RWPE2 (cell line): ENCODE measurements around the gene MAOB.

Source experiments
- ATAC-seq: fragments of 200-7000 bp; cut with Tn5 transposase; 3 replicates; pipeline ENCODE4 v1.9.1; 2021; ENCODE audit warnings: low read depth
- DNase-seq: peaks from one replicate; pipeline ENCODE4 v3.0.0-alpha.2; 2020; ENCODE audit warnings: low spot score
- H3K27ac ChIP-seq: fragments of 450-650 bp; 2 replicates; pipeline ENCODE4 v1.5.1; 2017; ENCODE audit warnings: mild to moderate bottlenecking; ENCODE audit not compliant: poor library complexity, severe bottlenecking
- H3K27me3 ChIP-seq: fragments of 250-450 bp; sonication (Bioruptor Pico); 2 replicates; pipeline ENCODE4 v1.5.1; 2021; ENCODE audit warnings: mild to moderate bottlenecking, moderate library complexity; ENCODE audit not compliant: insufficient read depth, poor library complexity, severe bottlenecking
- H3K36me3 ChIP-seq: fragments of 250-450 bp; sonication (Bioruptor Pico); 2 replicates; pipeline ENCODE4 v1.5.1; 2020; ENCODE audit warnings: low read depth, mild to moderate bottlenecking, moderate library complexity
- H3K4me1 ChIP-seq: fragments of 250-450 bp; sonication (Bioruptor Pico); 2 replicates; pipeline ENCODE4 v1.5.1; 2021; ENCODE audit warnings: mild to moderate bottlenecking, moderate library complexity; ENCODE audit not compliant: insufficient read depth, poor library complexity, severe bottlenecking
- H3K4me3 ChIP-seq: fragments of 250-450 bp; sonication (Bioruptor Pico); 2 replicates; pipeline ENCODE4 v1.5.1; 2021; ENCODE audit warnings: mild to moderate bottlenecking, moderate library complexity; ENCODE audit not compliant: severe bottlenecking
- H3K9me3 ChIP-seq: fragments of 250-450 bp; sonication (Bioruptor Pico); 2 replicates; pipeline ENCODE4 v1.5.1; 2021; ENCODE audit warnings: mild to moderate bottlenecking, moderate library complexity; ENCODE audit not compliant: severe bottlenecking
- CTCF ChIP-seq: fragments of 450-650 bp; IDR thresholded peaks from one replicate; pipeline ENCODE4 v1.5.1; 2017; ENCODE audit warnings: mild to moderate bottlenecking, moderate library complexity; ENCODE audit not compliant: poor library complexity, severe bottlenecking

MAOB gene

DNA sequence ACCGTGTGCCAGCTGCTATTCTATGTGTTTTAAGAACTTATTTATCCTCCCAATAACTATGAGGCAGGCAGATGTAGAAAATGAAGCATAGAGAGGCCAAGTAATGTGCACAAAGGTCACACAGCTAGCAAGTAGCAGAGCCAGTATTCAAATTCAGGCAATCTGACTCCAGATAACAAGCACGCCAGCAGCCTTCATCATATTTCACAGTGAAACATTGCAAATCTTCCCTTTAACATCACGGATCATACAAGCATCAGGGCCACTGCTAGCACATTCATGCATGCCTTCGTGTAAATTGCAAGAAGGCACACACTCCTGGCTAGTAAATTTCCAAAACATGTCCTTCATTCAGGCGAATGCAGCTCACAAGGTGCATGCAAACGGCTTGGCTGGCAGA lies 33.1 kb downstream of the MAOB start:
- no peak for TF ChIP-seq CTCF
- Histone ChIP-seq H3K27ac (no peak overlapping the region), H3K27me3 (no peaks in the 10 kb centered on the region)

GRCh38 chrX:43847352-43847751 lies 34.9 kb downstream of the MAOB start:
- no peaks in the 10 kb centered on the region for H3K4me1 ChIP-seq
- H3K27me3 ChIP-seq: no peaks in the 10 kb centered on the region
- no peak overlapping the region for H3K4me3 ChIP-seq
- no peak for TF ChIP-seq CTCF
- DNase-seq (no peak), ATAC-seq (no peak)
- no peak overlapping the region for H3K27ac ChIP-seq
- H3K36me3 ChIP-seq: no peaks in the 10 kb centered on the region
- H3K9me3 ChIP-seq: no peaks in the 10 kb centered on the region

More for the DNA sequence above, 33.1 kb downstream of the MAOB start:
- no peak overlapping the region for H3K4me3 ChIP-seq
- DNase-seq (no peak), ATAC-seq (no peak)
- no peaks in the 10 kb centered on the region for H3K9me3 ChIP-seq
- H3K36me3 ChIP-seq: no peaks in the 10 kb centered on the region
- no peaks in the 10 kb centered on the region for H3K4me1 ChIP-seq

- no peak for TF ChIP-seq CTCF
- no peaks in the 10 kb centered on the region for H3K9me3 ChIP-seq
Measured at GRCh38 chrX:43846558-43846957, 35.7 kb downstream of the MAOB start.

DNA sequence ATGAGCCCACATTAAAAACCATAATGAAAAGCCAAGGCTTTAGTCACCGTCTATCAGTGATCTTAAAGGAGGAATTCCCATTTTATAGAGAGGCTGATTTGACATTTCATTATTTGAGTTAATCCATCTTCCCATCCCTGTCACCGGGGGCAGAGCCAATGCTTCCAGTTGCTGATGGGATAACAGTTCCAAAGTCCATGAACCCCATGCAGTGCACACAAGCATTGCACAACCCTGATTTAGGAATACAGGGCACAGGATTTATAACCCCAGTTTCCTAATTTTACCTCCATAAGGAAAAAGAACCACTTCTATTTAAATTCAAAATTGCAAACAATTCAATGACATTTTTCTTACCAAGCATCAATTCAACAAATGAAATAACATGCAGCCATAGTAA lies 36.5 kb downstream of the MAOB start:
- no peaks in the 10 kb centered on the region for H3K27me3 ChIP-seq
- H3K27ac ChIP-seq: no peak overlapping the region
- DNase-seq (no peak), ATAC-seq (no peak)
- H3K4me3 ChIP-seq: no peak overlapping the region
- no peaks in the 10 kb centered on the region for H3K4me1 ChIP-seq
- no peaks in the 10 kb centered on the region for H3K9me3 ChIP-seq
- H3K36me3 ChIP-seq: no peaks in the 10 kb centered on the region
- TF ChIP-seq CTCF: no peak

More at GRCh38 chrX:43846558-43846957, 35.7 kb downstream of the MAOB start:
- H3K27ac ChIP-seq: no peak overlapping the region
- no peak for ATAC-seq
- no peaks in the 10 kb centered on the region for H3K27me3 ChIP-seq
- no peak overlapping the region for H3K4me3 ChIP-seq
- no peaks in the 10 kb centered on the region for H3K4me1 ChIP-seq
- no peaks in the 10 kb centered on the region for H3K36me3 ChIP-seq
- no peak for DNase-seq

- ATAC-seq (no peak), DNase-seq (no peak)
- no peaks in the 10 kb centered on the region for H3K9me3 ChIP-seq
- no peak overlapping the region for H3K27ac ChIP-seq
- no peak overlapping the region for H3K4me3 ChIP-seq
- no peaks in the 10 kb centered on the region for H3K36me3 ChIP-seq
- no peaks in the 10 kb centered on the region for H3K27me3 ChIP-seq
- no peak for TF ChIP-seq CTCF
- H3K4me1 ChIP-seq: no peaks in the 10 kb centered on the region
Measured at GRCh38 chrX:43840265-43840664, 42.0 kb downstream of the MAOB start.
